OCI-M2 (cell line): ENCODE measurements around the gene DLEU7.

Source experiments
- DNase-seq: peaks from one replicate; lab custom pipeline; 2025; ENCODE audit not compliant: unreplicated experiment; lab: John Stamatoyannopoulos, UW

DLEU7 gene

DNA sequence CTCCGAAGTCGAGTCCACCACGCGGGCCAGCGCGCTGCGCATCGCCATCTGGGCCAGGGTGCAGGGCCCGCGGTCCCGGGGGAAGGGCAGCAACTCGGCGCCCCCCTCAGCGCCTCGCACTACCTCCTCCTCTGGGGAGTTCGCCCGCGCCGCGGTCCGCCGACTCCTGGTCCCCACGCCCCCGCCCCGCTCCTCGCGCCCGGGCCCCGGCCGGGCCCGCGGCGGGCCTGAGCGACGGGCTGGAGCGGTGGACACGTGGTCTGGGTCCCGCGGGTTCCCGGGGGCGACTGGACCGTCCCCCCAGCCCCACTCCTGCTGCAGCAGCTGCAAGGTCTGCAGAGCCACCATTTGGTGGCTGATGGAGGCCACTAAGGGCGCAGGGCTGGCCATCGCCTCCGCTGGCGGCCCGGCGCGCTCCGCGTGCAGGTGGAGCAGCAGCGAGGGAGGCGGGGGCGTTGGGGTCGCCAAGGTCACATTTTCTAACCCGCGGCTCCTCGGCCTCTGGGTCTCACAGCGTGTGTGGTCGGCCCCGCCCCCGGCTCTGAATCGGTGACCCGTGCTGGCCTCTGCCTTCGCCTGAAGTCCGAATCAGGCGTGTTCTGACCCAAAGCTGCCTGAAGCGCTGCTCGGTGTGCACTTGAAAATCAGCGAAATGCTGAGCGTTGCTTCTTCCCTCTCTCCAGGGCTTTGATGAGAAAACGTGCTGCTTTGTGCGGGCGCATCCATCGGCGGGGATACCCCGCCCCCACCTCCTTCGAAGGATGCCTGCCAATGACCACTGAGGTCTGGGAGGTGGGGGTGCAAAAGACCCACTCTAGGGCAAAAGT lies at the start of gene DLEU7:
Gene DLEU7, minus strand, starts transcription at position 436 of the 827 bp plus-strand sequence. Its CDS starts 46 bp downstream, at position 390.
- DNase-seq = no peak

- DNase-seq = no peak
These were observed 48.9 kb upstream of the DLEU7 start for GRCh38 chr13:50892210-50892944.

- no peak for DNase-seq
These were observed 47.7 kb upstream of the DLEU7 start for GRCh38 chr13:50891206-50891605.

DNA sequence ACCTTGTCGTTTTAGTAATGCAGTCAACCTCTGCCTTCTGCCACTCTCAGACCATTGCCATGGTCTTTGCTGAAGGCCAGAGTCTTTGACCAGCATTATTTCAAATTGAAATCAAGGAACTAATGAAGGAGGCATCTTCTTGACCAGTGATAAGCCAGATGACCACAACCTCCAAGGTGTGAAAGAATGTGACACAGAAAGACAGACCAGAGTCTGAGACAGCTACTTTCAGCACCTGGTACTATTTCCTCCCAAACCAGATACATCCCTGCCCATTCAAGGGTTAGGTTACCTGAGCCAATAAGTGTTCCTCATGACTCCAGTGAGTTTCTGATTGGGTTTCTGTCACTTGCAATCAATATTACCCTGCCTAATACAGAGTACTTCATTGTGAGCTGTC lies 45.8 kb upstream of the DLEU7 start:
- DNase-seq = no peak

DNA sequence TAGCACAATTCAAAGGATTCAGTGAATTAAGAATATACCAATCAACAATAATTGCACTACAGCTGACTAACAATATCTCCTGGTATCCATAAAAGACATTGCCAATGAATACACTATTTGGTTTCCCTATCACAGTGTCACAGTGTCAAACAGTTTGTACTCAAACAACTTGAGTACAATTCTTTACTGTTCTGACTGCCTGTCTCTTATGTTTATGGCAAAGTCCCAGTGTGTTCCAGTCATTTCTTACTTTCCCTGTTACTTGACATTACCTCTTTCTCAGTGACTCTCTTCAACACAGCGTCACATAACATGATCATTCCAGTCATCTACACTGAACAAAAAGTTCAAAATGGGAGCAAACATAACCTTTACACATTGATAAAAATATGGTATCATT lies 44.9 kb upstream of the DLEU7 start:
- no peak for DNase-seq

DNA sequence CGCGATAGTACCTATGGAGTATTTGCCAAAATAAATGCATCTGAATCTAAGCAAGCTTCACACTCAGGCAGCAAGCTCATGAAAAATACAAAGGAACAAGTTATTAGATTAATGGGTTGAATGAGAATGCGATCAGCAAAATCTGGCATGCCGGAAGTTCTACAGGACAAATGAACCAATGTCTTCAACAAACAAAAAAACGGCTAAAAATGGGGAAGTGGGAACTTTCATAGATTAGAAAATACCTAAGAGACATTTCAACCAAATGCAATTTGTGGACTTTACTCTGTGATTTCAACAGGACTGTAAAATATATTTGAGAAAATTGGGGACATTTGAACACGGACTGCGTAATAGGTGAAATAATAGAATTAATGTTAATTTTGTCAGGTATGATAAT lies 43.7 kb upstream of the DLEU7 start:
- no peak for DNase-seq

- no peak for DNase-seq
These were observed 40.8 kb upstream of the DLEU7 start for GRCh38 chr13:50884265-50884664.

GRCh38 chr13:50883728-50884127 lies 40.2 kb upstream of the DLEU7 start:
- DNase-seq = no peak

GRCh38 chr13:50882816-50883435 lies 39.4 kb upstream of the DLEU7 start:
- no peak for DNase-seq

DNA sequence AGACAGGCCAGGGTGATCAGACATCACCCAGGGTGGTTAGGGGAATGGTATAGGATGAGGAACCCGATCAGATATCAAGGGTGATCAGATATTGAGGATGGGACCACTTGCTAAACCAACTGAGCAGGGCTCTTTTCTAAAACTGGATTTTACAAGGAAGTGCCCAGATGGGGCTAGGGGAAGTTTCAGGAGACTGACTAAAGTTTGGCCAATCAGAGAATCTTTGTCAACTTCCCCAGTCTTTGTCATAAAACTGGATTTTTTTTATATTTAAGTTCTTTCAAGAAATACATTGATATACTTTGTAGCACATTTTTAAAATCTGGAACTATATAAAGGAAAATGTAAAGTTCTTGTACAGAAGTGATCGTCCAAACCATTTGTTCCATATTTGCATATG lies 30.5 kb upstream of the DLEU7 start:
- DNase-seq = no peak

- no peak for DNase-seq
These were observed 30.0 kb upstream of the DLEU7 start for GRCh38 chr13:50873467-50873866.

- DNase-seq = no peak
These were observed 27.9 kb upstream of the DLEU7 start for GRCh38 chr13:50871405-50871804.

DNA sequence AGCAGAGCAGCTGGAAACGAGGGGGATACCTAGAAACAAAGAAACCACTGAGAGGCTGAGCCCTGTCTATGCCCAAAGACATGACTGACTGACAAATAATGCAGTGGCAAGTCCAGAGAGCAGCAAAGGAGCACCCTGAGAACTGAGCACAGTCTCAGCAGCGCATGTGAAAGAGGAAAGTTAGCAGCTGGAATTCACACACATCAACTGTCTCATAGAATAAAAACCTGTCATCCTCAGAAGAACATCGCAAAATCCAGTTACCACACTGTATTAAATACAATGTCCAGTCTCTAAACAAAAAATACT lies 24.1 kb upstream of the DLEU7 start:
- no peak for DNase-seq

GRCh38 chr13:50866817-50867636 lies 23.5 kb upstream of the DLEU7 start:
- no peak for DNase-seq

DNA sequence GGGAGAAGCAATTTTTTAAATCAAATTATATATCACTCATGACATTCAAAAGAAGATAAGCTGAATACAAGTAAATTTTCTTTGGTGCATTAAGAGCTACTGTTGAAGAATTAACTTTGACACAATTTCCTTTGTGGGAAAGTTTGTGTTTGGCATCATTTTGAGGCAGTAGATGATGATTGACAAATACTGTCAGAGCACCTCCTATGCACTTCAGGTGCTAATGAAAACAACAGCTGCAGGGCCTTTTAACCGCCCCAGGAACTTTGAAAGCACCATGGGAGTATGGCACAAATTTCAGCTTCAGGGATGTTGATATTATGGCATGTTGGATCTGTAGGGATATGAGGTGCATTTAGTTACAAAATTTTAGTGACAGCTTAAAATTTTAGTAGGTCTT lies 21.0 kb upstream of the DLEU7 start:
- DNase-seq = no peak

- DNase-seq = no peak
These were observed 12.2 kb upstream of the DLEU7 start for GRCh38 chr13:50855681-50856080.

DNA sequence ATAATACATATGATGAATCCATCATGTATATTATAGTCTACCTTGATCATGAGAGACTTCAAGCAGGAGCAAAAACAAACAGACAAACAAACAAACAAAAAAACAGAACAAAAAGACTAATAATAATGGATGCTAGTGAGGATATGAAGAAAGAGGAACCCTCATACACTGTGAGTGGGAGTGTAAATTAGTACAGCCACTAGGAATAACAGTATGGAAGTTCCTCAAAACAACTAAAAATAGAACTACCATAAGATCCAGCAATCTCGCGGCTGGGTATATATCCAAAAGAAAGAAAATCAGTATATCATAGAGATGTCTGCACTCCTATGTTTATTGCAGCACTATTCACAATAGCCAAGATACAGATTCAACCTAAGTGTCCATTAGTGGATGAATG lies 7.0 kb upstream of the DLEU7 start:
- no peak for DNase-seq

GRCh38 chr13:50847501-50847900 lies 4.0 kb upstream of the DLEU7 start:
- no peak for DNase-seq

- no peak for DNase-seq
These were observed 3.5 kb upstream of the DLEU7 start for GRCh38 chr13:50846861-50847475.

- no peak for DNase-seq
These were observed 1.7 kb upstream of the DLEU7 start for GRCh38 chr13:50845211-50845610.
